ENCODE results near the gene TTLL1.

DNA sequence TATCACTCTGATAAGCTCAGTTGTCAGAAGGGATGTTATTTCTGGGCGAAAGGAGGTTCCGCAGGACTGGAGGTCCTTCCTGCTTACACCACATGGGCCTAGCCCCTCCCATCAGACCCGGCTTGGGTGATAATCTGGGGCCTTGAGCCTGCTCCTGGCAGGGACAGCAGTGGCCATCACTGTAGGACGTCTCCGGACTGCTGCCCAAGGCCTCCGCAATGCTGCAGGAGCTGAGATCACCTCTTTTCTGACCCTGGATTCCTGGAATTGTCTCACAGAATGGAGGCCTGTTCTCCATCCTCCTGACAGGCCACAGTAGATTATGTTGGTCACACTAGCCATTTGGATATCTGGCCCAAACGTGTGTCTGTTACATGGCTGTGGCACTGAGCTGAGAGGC, 12.1 kb upstream of the TTLL1 start:
- TF ChIP-seq POLR2A (IDR thresholded peaks at IDR 0.05) = no peak
- no peak for TF ChIP-seq CTCF (IDR thresholded peaks at IDR 0.05)
- no peak for TF ChIP-seq EP300 (IDR thresholded peaks at IDR 0.05; ENCODE audit: low read depth)
